HCT116 (cell line): ENCODE results near the gene ZFP92. TPM values are rescaled to one million over a fixed set of nuclear protein-coding genes. Genes with fewer than 3 reads are reported as not detected.

Experiments used
- ATAC-seq: fragments of 200-7000 bp; cut with Tn5 transposase; 2 replicates; pipeline ENCODE4 v1.9.1; 2020; ENCODE audit warnings: mild to moderate bottlenecking, moderate library complexity
- BruUV-seq: library from RNA; stranded (reverse); fragments of 400-500 nt; replicated peaks from 2 replicates; lab custom pipeline; 2021; lab: Mats Ljungman, UMichigan
- CTCF ChIA-PET: fragments of 300-600 bp; sonication (Branson Sonifier 250); formaldehyde crosslinking; loops from one replicate; lab custom pipeline; 2021; ENCODE audit warnings: antibody characterized with exemption; lab: Charles Lee
- POLR2A ChIA-PET: fragments of 300-600, 350-600 bp; sonication (Branson Sonifier 250); formaldehyde crosslinking; loops from one replicate; lab custom pipeline; 2021; ENCODE audit warnings: antibody characterized with exemption; lab: Charles Lee
- RAD21 ChIA-PET, 2 experiments: fragments of 300-600 bp; sonication (Branson Sonifier 250); formaldehyde crosslinking; loops; one replicate each; lab custom pipeline; 2023; ENCODE audit warnings: low total read pairs in 2 of 2; ENCODE audit not compliant: uncharacterized antibody in 2 of 2, unreplicated experiment in 2 of 2, low non-redundant PET in 1 of 2; lab: Charles Lee
- DNase-seq: peaks from one replicate; pipeline ENCODE4 v3.0.0-alpha.2; 2010; ENCODE audit warnings: low read depth, low spot score
- H2AFZ ChIP-seq: fragments of 200-600 bp; shearing (Covaris generic), sonication (generic); 2 replicates; pipeline ENCODE4 v1.6.1; 2017; ENCODE audit warnings: low read depth, mixed run types, mixed read lengths, antibody characterized with exemption, low read length; ENCODE audit not compliant: poor library complexity, severe bottlenecking
- H3K27ac ChIP-seq: 2 replicates; pipeline ENCODE4 v1.5.1; 2012; ENCODE audit warnings: low read depth, low read length
- H3K27me3 ChIP-seq: fragments of 200-600 bp; sonication (generic); 2 replicates; pipeline ENCODE4 v1.6.1; 2016; ENCODE audit warnings: mixed run types, low read length, mixed read lengths; ENCODE audit not compliant: insufficient read depth
- H3K36me3 ChIP-seq, 2 experiments: fragments of 200-500 bp in 1 of 2; fragments of 200-600 bp in 1 of 2; sonication (Bioruptor generic) in 1 of 2; sonication (generic) in 1 of 2; 2 replicates each; pipeline versions ENCODE4 v1.5.1 to v1.6.1; 2014 to 2016; ENCODE audit warnings: low read length in 2 of 2, inconsistent platforms in 1 of 2, mixed read lengths in 1 of 2, mixed run types in 1 of 2; ENCODE audit not compliant: insufficient read depth in 2 of 2, control insufficient read depth in 1 of 2
- H3K4me1 ChIP-seq, 2 experiments: fragments of 200-600 bp in 1 of 2; sonication (generic) in 1 of 2; 2 replicates each; pipeline versions ENCODE4 v1.5.1 to v1.6.1; 2012 to 2017; ENCODE audit warnings: low read length in 2 of 2, inconsistent platforms in 1 of 2, mild to moderate bottlenecking in 1 of 2, mixed read lengths in 1 of 2, mixed run types in 1 of 2, moderate library complexity in 1 of 2; ENCODE audit not compliant: insufficient read depth in 2 of 2, control insufficient read depth in 1 of 2
- H3K4me2 ChIP-seq: fragments of 200-600 bp; sonication (generic); 2 replicates; pipeline ENCODE4 v1.6.1; 2017; ENCODE audit warnings: mixed run types, low read length, mixed read lengths
- H3K4me3 ChIP-seq, 2 experiments: fragments of 200-600 bp in 1 of 2; sonication (generic) in 1 of 2; replicated peaks in 1 of 2; 2 replicates each; pipeline ENCODE4 v1.5.1; 2011 to 2016; ENCODE audit warnings: low read length in 2 of 2, control low read depth in 1 of 2, low read depth in 1 of 2, mild to moderate bottlenecking in 1 of 2, mixed read lengths in 1 of 2, mixed run types in 1 of 2
- H3K79me2 ChIP-seq: fragments of 200-600 bp; sonication (generic); 2 replicates; pipeline ENCODE4 v1.6.1; 2017; ENCODE audit warnings: mild to moderate bottlenecking, mixed run types, low read length, moderate library complexity, mixed read lengths; ENCODE audit not compliant: insufficient read depth
- H3K9ac ChIP-seq: fragments of 200-600 bp; sonication (generic); 2 replicates; pipeline ENCODE4 v1.6.1; 2016; ENCODE audit warnings: low read length, mixed read lengths
- H3K9me2 ChIP-seq: fragments of 200-600 bp; sonication (generic), shearing (Covaris generic); 2 replicates; pipeline ENCODE4 v1.6.1; 2017; ENCODE audit warnings: mixed run types, mild to moderate bottlenecking, moderate library complexity; ENCODE audit not compliant: insufficient read depth
- H3K9me3 ChIP-seq, 2 experiments: fragments of 200-500 bp in 1 of 2; fragments of 200-600 bp in 1 of 2; sonication (Bioruptor generic) in 1 of 2; sonication (generic) in 1 of 2; 2 replicates each; pipeline ENCODE4 v1.6.1; 2014 to 2017; ENCODE audit warnings: low read length in 2 of 2, mixed read lengths in 2 of 2, inconsistent platforms in 1 of 2, low read depth in 1 of 2, mild to moderate bottlenecking in 1 of 2, mixed run types in 1 of 2, moderate library complexity in 1 of 2; ENCODE audit not compliant: control insufficient read depth in 1 of 2, insufficient read depth in 1 of 2
- H4K20me1 ChIP-seq: fragments of 200-600 bp; sonication (generic), shearing (Covaris generic); 2 replicates; pipeline ENCODE4 v1.6.1; 2017; ENCODE audit warnings: mixed run types, mild to moderate bottlenecking, moderate library complexity; ENCODE audit not compliant: insufficient read depth
- ATF3 ChIP-seq: IDR thresholded peaks from 2 replicates; pipeline ENCODE4 v1.6.1; 2012
- CBX3 ChIP-seq: IDR thresholded peaks from 2 replicates; pipeline ENCODE4 v1.6.1; 2012; ENCODE audit warnings: low read depth
- CEBPB ChIP-seq: IDR thresholded peaks from 2 replicates; pipeline ENCODE4 v1.6.1; 2012; ENCODE audit warnings: low read depth
- CTCF ChIP-seq, 3 experiments: fragments of 200-600 bp in 1 of 3; sonication (generic) in 1 of 3; IDR thresholded peaks in 2 of 3; conservative IDR thresholded peaks in 1 of 3; 2 replicates each; pipeline ENCODE4 v1.5.1; 2012 to 2017; ENCODE audit warnings: low read depth in 2 of 3, low read length in 2 of 3, antibody characterized with exemption in 1 of 3, borderline replicate concordance in 1 of 3, control low read depth in 1 of 3, mild to moderate bottlenecking in 1 of 3, mixed read lengths in 1 of 3, mixed run types in 1 of 3, moderate library complexity in 1 of 3; ENCODE audit not compliant: insufficient read depth in 1 of 3
- EGR1 ChIP-seq: IDR thresholded peaks from 2 replicates; pipeline ENCODE4 v1.6.1; 2012; ENCODE audit warnings: low read depth
- ELF1 ChIP-seq: IDR thresholded peaks from 2 replicates; pipeline ENCODE4 v1.6.1; 2012; ENCODE audit warnings: low read depth, borderline replicate concordance
- EZH2phosphoT487 ChIP-seq: fragments of 200-600 bp; IDR thresholded peaks from 2 replicates; pipeline ENCODE4 v1.6.1; 2018; ENCODE audit warnings: antibody characterized with exemption, borderline replicate concordance
- JUND ChIP-seq: IDR thresholded peaks from 2 replicates; pipeline ENCODE4 v1.6.1; 2012
- MAX ChIP-seq: IDR thresholded peaks from 2 replicates; pipeline ENCODE4 v1.6.1; 2012
- POLR2A ChIP-seq: IDR thresholded peaks from 2 replicates; pipeline ENCODE4 v1.7.0; 2011; ENCODE audit warnings: borderline replicate concordance; ENCODE audit not compliant: insufficient read depth, insufficient read length; ENCODE audit errors: extremely low read depth
- POLR2AphosphoS5 ChIP-seq: IDR thresholded peaks from 2 replicates; pipeline ENCODE4 v1.6.1; 2011; ENCODE audit warnings: mild to moderate bottlenecking, low read depth, low read length, moderate library complexity
- RAD21 ChIP-seq: IDR thresholded peaks from 2 replicates; pipeline ENCODE4 v1.6.1; 2012; ENCODE audit warnings: low read depth, mild to moderate bottlenecking
- REST ChIP-seq: IDR thresholded peaks from 2 replicates; pipeline ENCODE4 v1.6.1; 2012; ENCODE audit warnings: low read depth
- SIN3A ChIP-seq: IDR thresholded peaks from 2 replicates; pipeline ENCODE4 v1.6.1; 2012; ENCODE audit warnings: low read depth
- SP1 ChIP-seq: IDR thresholded peaks from 2 replicates; pipeline ENCODE4 v1.6.1; 2012; ENCODE audit warnings: low read depth
- SRF ChIP-seq: IDR thresholded peaks from 2 replicates; pipeline ENCODE4 v1.6.1; 2012; ENCODE audit warnings: low read depth
- TCF7L2 ChIP-seq: IDR thresholded peaks from 2 replicates; pipeline ENCODE4 v1.7.0; 2011; ENCODE audit warnings: borderline replicate concordance, inconsistent platforms; ENCODE audit not compliant: insufficient read depth, insufficient read length; ENCODE audit errors: extremely low read depth
- YY1 ChIP-seq: IDR thresholded peaks from 2 replicates; pipeline ENCODE4 v1.6.1; 2011; ENCODE audit warnings: low read length, low read depth, moderate library complexity, mild to moderate bottlenecking; ENCODE audit not compliant: insufficient replicate concordance; ENCODE audit errors: extremely low read depth
- ZBTB33 ChIP-seq: IDR thresholded peaks from 2 replicates; pipeline ENCODE4 v1.6.1; 2011; ENCODE audit warnings: mild to moderate bottlenecking, low read length, moderate library complexity; ENCODE audit not compliant: insufficient replicate concordance; ENCODE audit errors: extremely low read depth
- ZFX ChIP-seq: fragments of 450-650 bp; IDR thresholded peaks from 2 replicates; pipeline ENCODE4 v1.6.1; 2017
- intact Hi-C: fragments of 100-400 bp; cut with micrococcal nuclease; formaldehyde crosslinking; loops from 2 replicates; pipeline ENCODE4 v1.10.0; 2022
- total RNA-seq: library from RNA; stranded (reverse); gene quantifications from one replicate; pipeline ENCODE4 v1.2.1, GENCODE V29; 2021; ENCODE audit not compliant: unreplicated experiment

The ZFP92 gene
- total RNA-seq, 1 experiment from 2014 or later, result not detected

GRCh38 chrX:153448556-153449367 is 37.5 kb downstream of the ZFP92 start:
- Histone ChIP-seq H3K4me1 (peaks cover 0 to 2% of the 10 kb centered on the region in 2 experiments; a peak in 1 of 4 replicates), H3K27me3 (no peaks in the 10 kb centered on the region), H2AFZ (no peak overlapping the region), H3K27ac (no peak overlapping the region), H3K36me3 (no peaks in the 10 kb centered on the region), H3K79me2 (no peaks in the 10 kb centered on the region), H3K9me3 (no peaks in the 10 kb centered on the region), H3K9me2 (no peaks in the 10 kb centered on the region), H4K20me1 (no peaks in the 10 kb centered on the region), H3K4me2 (no peak overlapping the region), H3K4me3 (no peak overlapping the region), H3K9ac (no peak overlapping the region)
- ChIA-PET POLR2A (no interaction called here), RAD21 (no interaction called here), CTCF (no interaction called here)
- TF ChIP-seq ZFX (no peak), TCF7L2 (no peak), SP1 (no peak), SIN3A (no peak), POLR2AphosphoS5 (no peak), SRF (no peak), POLR2A (no peak), RAD21 (no peak), EGR1 (no peak), MAX (no peak), ELF1 (no peak), EZH2phosphoT487 (no peak), REST (no peak), CEBPB (no peak), CBX3 (no peak), YY1 (no peak), ZBTB33 (no peak), ATF3 (no peak), CTCF (IDR thresholded peaks at IDR 0.05 in 2 of 3, conservative IDR thresholded peaks at IDR 0.05 in 1 of 3; ENCODE audit: borderline replicate concordance in 1 of 3, insufficient read depth in 1 of 3, low read depth in 2 of 3, low read length in 2 of 3) (no peak), JUND (no peak)
- intact Hi-C loops, result no loop called here
- ATAC-seq (no peak), DNase-seq (no peak)
- BruUV-seq, result no TSS peak
